Bronchial epithelial cell (primary cell): ENCODE measurements around the gene BLACAT1. TPM values are rescaled to one million over a fixed set of nuclear protein-coding genes. Genes with fewer than 3 reads are reported as not detected.

Experiments used
- DNase-seq: peaks from one replicate; pipeline ENCODE4 v3.0.0-alpha.2; 2010; ENCODE audit warnings: low read depth
- FAIRE-seq: peaks from 2 replicates; lab custom pipeline; 2011; peaks lifted over from hg19 to GRCh38; lab: Jason Lieb, UNC
- H3K27me3 ChIP-seq: 2 replicates; pipeline ENCODE4 v1.5.1; 2011; ENCODE audit warnings: low read length; ENCODE audit not compliant: control insufficient read depth, insufficient read depth
- H3K36me3 ChIP-seq: 2 replicates; pipeline ENCODE4 v1.5.1; 2011; ENCODE audit warnings: low read length; ENCODE audit not compliant: control insufficient read depth, insufficient read depth
- H3K4me3 ChIP-seq: 2 replicates; pipeline ENCODE4 v1.5.1; 2011; ENCODE audit warnings: mild to moderate bottlenecking, low read depth, low read length, control low read depth
- CTCF ChIP-seq: IDR thresholded peaks from 2 replicates; pipeline ENCODE4 v1.5.1; 2011; ENCODE audit warnings: mild to moderate bottlenecking, moderate library complexity, low read length, control low read depth, inconsistent platforms; ENCODE audit not compliant: insufficient read depth, severe bottlenecking
- total RNA-seq: library from RNA; depleted of rRNA; stranded (reverse); fragments of >200 nt; gene quantifications from 2 replicates; pipeline ENCODE4 v1.2.1, GENCODE V29; 2014

The BLACAT1 gene
- total RNA-seq, 1 donor from 2014 or later: 0.79 TPM

GRCh38 chr1:205494115-205494514 lies 38.3 kb upstream of the BLACAT1 start:
- Histone ChIP-seq H3K4me3 (no peak overlapping the region), H3K27me3 (no peaks in the 10 kb centered on the region), H3K36me3 (no peaks in the 10 kb centered on the region)
- DNase-seq (no peak), FAIRE-seq (no peak)
- no peak for TF ChIP-seq CTCF

- Histone ChIP-seq H3K36me3 (no peaks in the 10 kb centered on the region), H3K27me3 (no peaks in the 10 kb centered on the region), H3K4me3 (no peak overlapping the region)
- TF ChIP-seq CTCF: no peak
- no peak for FAIRE-seq
- peak; percentile 80 for DNase-seq
Observed at GRCh38 chr1:205493241-205494085, 37.6 kb upstream of the BLACAT1 start.

GRCh38 chr1:205492774-205493173 lies 36.9 kb upstream of the BLACAT1 start:
- DNase-seq: no peak
- Histone ChIP-seq H3K27me3 (no peaks in the 10 kb centered on the region), H3K36me3 (no peaks in the 10 kb centered on the region), H3K4me3 (no peak overlapping the region)
- TF ChIP-seq CTCF: no peak
- FAIRE-seq: no peak

DNA sequence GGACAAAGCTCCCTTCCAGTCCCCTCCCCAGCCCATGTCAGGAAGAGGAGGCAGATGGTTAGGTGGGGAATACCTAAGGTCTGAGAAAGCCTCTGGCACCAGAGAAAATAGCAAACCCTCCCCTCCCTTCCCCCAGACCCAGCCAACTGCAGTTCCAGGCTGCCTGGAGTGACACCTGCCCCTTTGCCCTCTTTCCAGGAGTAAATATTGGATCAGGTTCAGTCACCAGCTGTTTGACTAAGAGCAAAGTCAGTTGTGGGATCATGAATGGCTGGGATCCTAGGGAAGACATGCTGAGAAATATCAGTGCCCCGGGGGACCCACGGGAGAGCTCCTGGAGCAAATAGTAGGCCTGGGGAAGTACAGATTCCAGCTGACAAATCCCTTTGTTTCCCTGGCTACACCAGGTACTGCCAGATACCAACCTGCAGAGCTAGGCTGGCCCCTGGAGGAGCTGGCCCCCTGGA lies 36.4 kb upstream of the BLACAT1 start:
- no peak for TF ChIP-seq CTCF
- Histone ChIP-seq H3K36me3 (no peaks in the 10 kb centered on the region), H3K27me3 (no peaks in the 10 kb centered on the region), H3K4me3 (no peak overlapping the region)
- FAIRE-seq: no peak
- peak; percentile 6 for DNase-seq

GRCh38 chr1:205491794-205492193 lies 35.9 kb upstream of the BLACAT1 start:
- Histone ChIP-seq H3K4me3 (no peak overlapping the region), H3K36me3 (no peaks in the 10 kb centered on the region), H3K27me3 (no peaks in the 10 kb centered on the region)
- no peak for DNase-seq
- no peak for TF ChIP-seq CTCF
- FAIRE-seq: no peak
